Stimulated activated CD4-positive, alpha-beta T cell treated with anti-CD3 and anti-CD28 coated beads, Interleukin-2, amount 100 ng/mL, for 48 hours (primary cell): ENCODE data around the gene UGT3A1.
"Not testable (repeated sequence)": the region's sequence is repeated elsewhere in the genome, so short reads cannot be mapped to it uniquely, and the experiment has no call there.

Experiments used
- DNase-seq, 2 donors: peaks; one replicate each; pipeline ENCODE4 v3.0.0-alpha.2; 2020

The UGT3A1 gene

GRCh38 chr5:35979715-35980114 is 11.5 kb downstream of the UGT3A1 start:
- DNase-seq = no peak

- not testable (repeated sequence) for DNase-seq
These were observed 14.3 kb downstream of the UGT3A1 start for GRCh38 chr5:35976859-35977258.

- DNase-seq = no peak
These were observed 16.6 kb downstream of the UGT3A1 start for GRCh38 chr5:35974570-35974969.

- no peak for DNase-seq
These were observed 19.3 kb downstream of the UGT3A1 start for GRCh38 chr5:35971878-35972210.

- no peak for DNase-seq
These were observed 19.9 kb downstream of the UGT3A1 start for GRCh38 chr5:35971186-35971877.

GRCh38 chr5:35963381-35963843 is 27.8 kb downstream of the UGT3A1 start:
- DNase-seq = peak; percentile 10 to 18

- DNase-seq = no peak
These were observed 30.9 kb downstream of the UGT3A1 start for GRCh38 chr5:35960328-35960727.

GRCh38 chr5:35956429-35956828 is 34.8 kb downstream of the UGT3A1 start:
- DNase-seq = no peak

GRCh38 chr5:35954175-35954574 is 37.0 kb downstream of the UGT3A1 start:
- DNase-seq = no peak

- no peak for DNase-seq
These were observed 44.1 kb downstream of the UGT3A1 start for GRCh38 chr5:35947085-35947484.

- DNase-seq = no peak
These were observed 51.6 kb downstream of the UGT3A1 start for GRCh38 chr5:35939639-35940038.

GRCh38 chr5:35938568-35939227 is 52.5 kb downstream of the UGT3A1 start, which contains the start of gene CAPSL:
Gene CAPSL, minus strand, starts transcription at chr5:35938622. Its CDS starts 17,502 bp downstream, at chr5:35921120.
- no peak for DNase-seq

GRCh38 chr5:35926389-35927051 is 64.7 kb downstream of the UGT3A1 start:
- peak; percentile 68 to 75 for DNase-seq

- DNase-seq = peak; percentile 76 to 78
These were observed 66.1 kb downstream of the UGT3A1 start for GRCh38 chr5:35924950-35925722.

GRCh38 chr5:35924122-35924949 is 66.9 kb downstream of the UGT3A1 start:
- no peak for DNase-seq

GRCh38 chr5:35922468-35922867 is 68.7 kb downstream of the UGT3A1 start:
- no peak for DNase-seq

GRCh38 chr5:35921930-35922329 is 69.3 kb downstream of the UGT3A1 start:
- DNase-seq = no peak

GRCh38 chr5:35920890-35921289 is 70.3 kb downstream of the UGT3A1 start:
- no peak for DNase-seq

- DNase-seq = no peak
These were observed 72.0 kb downstream of the UGT3A1 start for GRCh38 chr5:35919191-35919590.

- DNase-seq = no peak
These were observed 82.4 kb downstream of the UGT3A1 start for GRCh38 chr5:35908814-35909213.

GRCh38 chr5:35908228-35908627 is 83.0 kb downstream of the UGT3A1 start:
- DNase-seq = no peak

- DNase-seq = no peak
These were observed 86.6 kb downstream of the UGT3A1 start for GRCh38 chr5:35904443-35905132.
